Measurements from ENCODE around the gene FSD1.

- TF ChIP-seq, protein P1, sequence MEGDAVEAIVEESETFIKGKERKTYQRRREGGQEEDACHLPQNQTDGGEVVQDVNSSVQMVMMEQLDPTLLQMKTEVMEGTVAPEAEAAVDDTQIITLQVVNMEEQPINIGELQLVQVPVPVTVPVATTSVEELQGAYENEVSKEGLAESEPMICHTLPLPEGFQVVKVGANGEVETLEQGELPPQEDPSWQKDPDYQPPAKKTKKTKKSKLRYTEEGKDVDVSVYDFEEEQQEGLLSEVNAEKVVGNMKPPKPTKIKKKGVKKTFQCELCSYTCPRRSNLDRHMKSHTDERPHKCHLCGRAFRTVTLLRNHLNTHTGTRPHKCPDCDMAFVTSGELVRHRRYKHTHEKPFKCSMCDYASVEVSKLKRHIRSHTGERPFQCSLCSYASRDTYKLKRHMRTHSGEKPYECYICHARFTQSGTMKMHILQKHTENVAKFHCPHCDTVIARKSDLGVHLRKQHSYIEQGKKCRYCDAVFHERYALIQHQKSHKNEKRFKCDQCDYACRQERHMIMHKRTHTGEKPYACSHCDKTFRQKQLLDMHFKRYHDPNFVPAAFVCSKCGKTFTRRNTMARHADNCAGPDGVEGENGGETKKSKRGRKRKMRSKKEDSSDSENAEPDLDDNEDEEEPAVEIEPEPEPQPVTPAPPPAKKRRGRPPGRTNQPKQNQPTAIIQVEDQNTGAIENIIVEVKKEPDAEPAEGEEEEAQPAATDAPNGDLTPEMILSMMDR (IDR thresholded peaks at IDR 0.05; ENCODE audit: low read length): no peak
- no peak for TF ChIP-seq EZH2 (IDR thresholded peaks at IDR 0.05; ENCODE audit: borderline replicate concordance, low read length)
Observed at GRCh38 chr19:4358709-4359626, 54.6 kb downstream of the FSD1 start.

Measured in OCI-LY1 (cell line).